GM19455 (cell line): ENCODE measurements around the gene CREB3L4.
A peak's percentile ranks its signal among the peaks of the same experiment; 100 is the strongest.

Source experiments
- ATAC-seq: cut with Tn5 transposase; IDR thresholded peaks from one replicate; pipeline ENCODE4 v1.9.1; 2021; ENCODE audit not compliant: unreplicated experiment

CREB3L4 gene

DNA sequence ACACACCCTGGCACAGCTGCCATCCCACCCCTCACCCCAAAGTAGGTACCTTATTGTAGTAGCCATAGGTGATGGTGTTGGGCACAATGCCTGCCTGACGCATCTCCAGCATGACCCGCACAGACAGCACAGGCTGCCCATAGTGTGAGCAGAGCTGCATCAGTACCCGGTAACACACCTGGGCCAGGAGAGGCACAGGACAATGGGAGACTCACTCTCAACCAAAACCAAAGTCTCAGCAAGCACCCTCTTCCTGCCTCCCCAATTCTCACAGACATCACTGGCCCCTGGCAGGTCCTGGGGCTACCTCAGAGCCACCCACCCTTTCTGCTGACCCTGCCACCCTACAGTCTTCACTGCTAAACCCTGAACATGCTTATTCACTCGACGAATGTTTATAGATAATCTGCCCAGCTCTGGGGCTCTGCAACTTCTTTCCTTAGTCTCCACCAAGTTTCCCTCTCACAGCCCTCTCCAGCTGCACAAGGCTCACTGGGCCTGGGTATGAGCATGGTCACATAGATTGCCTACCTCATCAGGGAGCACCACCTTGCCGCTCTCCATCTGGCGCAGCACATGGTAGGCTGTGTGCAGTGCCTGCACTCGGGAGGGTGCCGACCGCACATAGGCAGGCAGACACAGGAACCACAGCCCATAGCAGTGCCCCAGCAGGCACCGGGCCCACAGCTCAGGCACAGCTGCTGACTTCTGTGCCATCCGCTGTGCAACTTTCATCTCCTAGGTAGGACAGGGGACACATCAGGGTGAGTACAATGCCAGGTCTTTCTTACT is 31.5 kb upstream of the CREB3L4 start:
- no peak for ATAC-seq

- ATAC-seq: no peak
Measured at GRCh38 chr1:153937331-153937730, 30.4 kb upstream of the CREB3L4 start.

GRCh38 chr1:153938996-153939395 is 28.7 kb upstream of the CREB3L4 start:
- ATAC-seq: no peak

GRCh38 chr1:153939476-153939875 is 28.2 kb upstream of the CREB3L4 start:
- no peak for ATAC-seq

DNA sequence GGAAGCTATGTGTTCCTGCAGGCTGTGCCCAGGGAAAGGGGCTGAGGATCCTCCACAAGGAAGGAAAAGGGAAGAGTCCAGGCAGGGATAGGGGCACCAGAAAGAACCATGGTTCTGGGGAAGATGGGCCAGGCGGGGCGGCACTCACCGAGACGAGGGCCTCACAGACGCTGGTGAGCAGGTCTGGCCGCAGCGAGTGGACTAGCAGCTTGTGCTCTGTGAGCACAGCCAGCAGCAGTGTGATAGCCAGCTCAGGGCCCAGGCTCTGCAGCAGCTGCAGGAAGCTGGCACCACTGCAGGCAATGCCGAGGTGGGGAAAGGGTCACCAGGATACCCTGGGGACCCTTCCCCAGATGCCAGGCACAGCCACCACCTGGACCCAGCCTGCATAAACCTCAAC is 26.9 kb upstream of the CREB3L4 start:
- ATAC-seq: no peak

DNA sequence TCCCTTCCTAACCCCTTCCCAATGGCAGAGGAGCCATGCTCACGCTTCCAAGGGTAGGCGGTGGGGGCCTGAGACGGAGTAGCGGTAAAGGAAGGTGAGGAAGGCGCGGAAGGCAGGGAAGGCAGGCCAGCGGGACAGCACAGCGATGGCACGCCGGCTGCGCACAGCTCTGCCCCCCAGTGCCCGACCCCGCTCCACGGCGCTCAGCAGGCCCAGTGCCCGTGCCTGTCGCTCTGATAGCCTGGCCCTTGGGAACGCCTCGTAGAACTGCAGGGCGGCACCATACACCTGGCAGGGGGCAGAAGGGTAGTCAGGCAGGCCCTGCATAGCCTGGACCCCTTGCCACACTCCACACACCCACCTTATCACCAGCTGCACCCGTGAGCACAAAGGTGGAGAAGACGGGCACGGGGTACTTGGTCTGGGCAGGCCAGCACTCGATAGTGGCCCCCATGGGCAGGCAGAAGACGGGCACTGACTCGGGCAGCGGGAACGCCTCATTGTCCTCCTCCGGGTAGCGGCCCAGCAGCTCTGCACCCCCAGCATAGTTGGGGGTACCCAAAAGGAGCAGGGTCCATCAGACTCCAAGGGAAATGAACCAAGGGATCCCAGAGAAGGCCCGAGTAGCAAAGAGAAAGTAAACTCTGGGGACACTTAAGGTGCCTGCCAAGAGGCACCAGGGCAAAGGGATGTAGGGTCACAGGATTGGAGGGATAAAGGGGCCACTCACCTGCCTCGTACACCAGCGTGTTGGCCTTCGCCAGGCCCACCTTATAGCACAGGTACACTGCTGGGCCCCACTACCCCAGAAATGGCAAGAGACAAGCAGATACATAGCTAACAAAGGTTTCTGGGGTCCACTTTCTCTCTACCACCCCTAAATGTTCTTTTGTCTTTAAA is 25.6 kb upstream of the CREB3L4 start:
- no peak for ATAC-seq

GRCh38 chr1:153942766-153943549 is 24.7 kb upstream of the CREB3L4 start:
- no peak for ATAC-seq

DNA sequence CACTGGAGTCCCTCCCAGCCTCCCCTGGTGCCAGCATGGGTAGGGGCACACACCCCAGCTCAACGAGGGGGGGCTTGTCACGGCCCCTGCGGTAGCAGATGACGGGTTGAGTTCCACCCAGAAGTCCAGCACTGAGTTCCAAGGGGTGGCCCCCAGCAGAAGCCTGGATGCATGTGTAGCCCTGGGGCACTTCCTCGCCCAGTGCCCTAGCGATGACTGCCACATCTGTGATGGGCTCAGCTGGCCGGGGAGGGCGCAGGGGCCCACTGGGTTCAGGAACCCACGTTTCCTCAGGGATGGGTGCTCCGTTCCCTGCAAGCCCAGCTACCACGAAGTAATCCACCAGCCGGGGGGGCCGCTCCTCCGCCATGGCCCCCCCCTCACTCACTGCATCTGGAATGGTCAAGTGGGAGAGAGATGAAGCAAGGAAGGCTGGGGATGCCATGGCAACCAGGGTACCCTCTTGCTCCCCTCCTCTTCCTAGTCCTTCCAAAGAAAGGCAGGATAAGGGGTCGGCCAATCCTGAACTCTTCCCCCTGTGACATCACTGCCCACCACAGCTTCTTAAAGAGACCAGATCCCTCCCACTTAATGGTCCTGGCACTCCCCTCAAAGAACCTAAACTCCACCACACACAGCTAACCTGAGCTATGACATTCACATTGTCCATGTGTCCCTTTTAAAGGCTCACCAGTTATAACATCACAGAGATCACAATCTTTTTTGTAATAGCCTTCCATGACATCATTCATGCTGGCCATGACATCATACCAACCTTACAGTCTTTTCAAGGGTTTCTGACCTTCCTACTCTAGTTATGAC is 23.5 kb upstream of the CREB3L4 start:
- ATAC-seq: no peak

DNA sequence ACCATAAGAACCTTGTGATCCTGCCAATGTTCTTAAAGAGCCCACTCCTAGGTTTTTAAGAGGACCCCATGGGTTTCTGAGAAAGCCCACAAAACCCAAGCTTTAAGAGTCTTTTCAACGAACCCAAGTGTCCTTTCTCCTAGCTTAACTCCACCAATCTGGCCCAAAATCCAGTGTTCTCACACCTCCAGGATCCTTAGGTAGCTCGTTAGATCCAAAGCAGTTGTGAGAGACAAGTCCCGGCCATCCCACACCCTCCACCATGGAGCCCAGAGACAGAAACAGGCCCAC is 22.9 kb upstream of the CREB3L4 start:
- no peak for ATAC-seq

- ATAC-seq: no peak
Measured at GRCh38 chr1:153945131-153945794, 22.4 kb upstream of the CREB3L4 start.

DNA sequence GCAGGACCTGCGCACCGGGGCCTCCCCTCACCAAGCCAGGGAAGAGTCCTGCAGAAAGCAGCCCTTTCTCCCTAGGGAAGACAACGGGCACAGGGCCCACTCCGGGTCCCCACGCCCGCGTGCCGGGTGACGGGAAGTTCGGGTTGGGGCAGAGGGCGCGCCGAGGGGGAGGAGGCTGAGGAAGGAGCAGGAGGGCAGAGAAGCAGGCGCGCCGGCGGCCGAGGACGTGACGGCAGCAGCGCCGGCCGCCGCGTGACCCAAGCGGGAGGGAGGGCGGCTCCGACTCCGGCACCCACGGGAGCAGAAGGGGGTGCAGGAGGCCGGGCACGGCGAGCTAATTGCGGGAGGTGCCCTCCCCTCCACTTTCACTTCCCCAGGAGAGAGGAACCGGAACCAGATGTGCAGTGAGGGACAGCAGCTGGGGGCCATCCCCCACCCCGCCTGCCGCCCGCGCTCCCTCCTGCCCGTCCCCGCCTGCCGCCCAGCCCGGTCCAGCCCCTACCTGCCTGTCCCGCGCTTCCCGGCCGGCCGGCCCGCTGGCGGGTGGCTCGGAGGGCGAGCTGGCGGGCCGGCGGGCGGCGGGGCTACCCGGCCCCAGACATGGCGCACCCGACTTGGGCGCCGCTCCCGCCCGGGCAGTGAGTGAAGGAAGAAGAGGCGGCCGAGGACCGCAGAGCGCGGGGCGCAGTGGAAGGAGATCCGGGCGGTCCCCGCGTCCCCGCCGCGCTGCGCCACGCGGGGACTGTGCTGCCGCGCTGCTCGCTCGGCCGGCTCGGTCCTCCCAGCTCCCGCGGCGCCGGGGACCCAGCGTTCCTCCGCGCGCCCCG is 21.7 kb upstream of the CREB3L4 start:
- ATAC-seq: peak; percentile 67

- ATAC-seq: peak; percentile 64
Measured at GRCh38 chr1:153946622-153947241, 21.0 kb upstream of the CREB3L4 start, which contains the start of gene DENND4B. DENND4B (minus strand) TSS chr1:153946718; CDS start chr1:153944374, 2,344 bp downstream.

DNA sequence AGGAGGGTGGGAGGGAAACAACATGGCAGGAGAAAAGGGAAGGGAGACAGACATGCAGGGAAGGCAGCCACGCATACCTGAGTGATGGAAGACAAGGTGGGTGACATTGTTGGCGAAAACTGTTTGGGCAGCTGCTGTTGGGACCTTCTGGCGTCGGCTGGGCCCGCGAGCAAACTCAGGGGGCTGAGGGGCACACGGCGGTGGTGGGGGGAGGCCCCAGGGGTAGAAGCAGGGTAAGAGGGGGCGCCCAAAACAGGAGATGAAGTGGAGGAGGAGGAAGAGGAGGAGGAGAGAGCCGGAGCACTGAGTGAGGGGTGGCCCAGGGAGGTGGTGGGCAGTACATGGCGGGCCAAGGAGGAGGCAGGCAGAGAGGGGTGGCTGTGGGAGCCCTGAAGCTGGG is 16.5 kb upstream of the CREB3L4 start:
- ATAC-seq: no peak

GRCh38 chr1:153951801-153952200 is 15.9 kb upstream of the CREB3L4 start:
- no peak for ATAC-seq

DNA sequence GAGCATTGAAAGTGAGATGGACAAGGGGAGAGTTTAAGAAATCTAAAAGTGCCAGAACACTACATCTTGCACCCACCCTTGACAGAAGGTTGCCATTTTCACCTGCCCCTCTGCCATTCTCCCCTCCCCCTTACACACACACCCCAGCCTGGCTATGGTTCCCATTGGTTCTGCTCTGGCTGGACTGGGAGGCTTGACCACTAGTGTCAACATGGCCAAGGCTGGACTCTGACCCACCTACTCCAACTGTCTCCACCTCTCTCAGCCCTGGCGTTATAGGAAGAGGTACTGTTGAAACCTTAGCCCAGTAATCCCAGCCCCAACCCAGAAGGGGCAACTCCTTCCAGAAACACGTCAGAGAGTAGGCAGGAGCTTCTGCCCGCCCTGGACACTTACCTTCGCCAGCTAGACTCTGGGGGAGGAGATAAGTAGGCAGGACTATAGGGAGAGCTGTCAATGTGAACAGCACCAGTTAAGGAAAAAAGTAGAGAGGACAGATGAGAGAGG is 13.8 kb upstream of the CREB3L4 start:
- no peak for ATAC-seq

DNA sequence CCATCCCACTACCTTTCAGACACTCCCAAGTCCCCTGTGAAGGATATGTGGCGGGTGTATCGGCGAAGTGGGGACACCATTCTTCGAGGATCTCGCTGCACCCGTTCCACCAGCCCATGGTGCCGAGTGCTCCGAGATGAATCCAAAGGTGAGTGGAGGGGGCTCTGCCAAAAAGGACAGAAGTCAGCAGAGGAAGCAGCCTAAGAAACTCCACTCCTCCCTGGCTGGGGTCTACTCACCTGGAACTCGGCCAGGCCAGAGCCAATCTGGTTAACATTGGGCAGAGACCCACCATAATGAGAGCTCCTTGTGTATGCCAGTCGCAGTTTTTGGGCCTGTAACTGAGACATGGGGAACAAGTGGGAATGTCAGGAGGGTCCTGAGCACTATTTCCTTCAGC is 12.9 kb upstream of the CREB3L4 start:
- no peak for ATAC-seq

GRCh38 chr1:153956997-153957715 is 10.5 kb upstream of the CREB3L4 start:
- ATAC-seq: no peak

DNA sequence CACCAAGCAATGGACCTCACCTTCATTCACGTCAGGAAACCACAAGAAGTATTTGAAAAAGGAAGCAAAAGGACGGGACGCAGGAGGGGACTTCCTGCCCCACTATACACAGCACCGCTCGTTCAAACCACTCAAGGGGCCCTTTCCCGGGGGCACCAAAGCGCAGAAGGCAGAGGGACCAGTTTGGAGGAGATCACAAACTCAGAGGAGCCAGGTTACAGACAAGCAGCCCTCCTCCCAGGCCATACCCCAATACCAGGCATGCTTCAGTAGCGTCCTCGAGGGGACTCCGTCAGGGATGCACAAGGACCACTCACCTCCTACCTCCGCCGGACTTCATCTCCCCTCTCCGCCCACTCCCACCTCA is 10.0 kb upstream of the CREB3L4 start:
- ATAC-seq: peak; percentile 7
